Activated T-helper 1 cell treated with Interleukin-2 at 50 U/mL for 16 hours (primary cell): ENCODE results near the gene PNPLA1.

Experiments
- DNase-seq: peaks from one replicate; pipeline ENCODE4 v3.0.0-alpha.2; 2020; ENCODE audit warnings: low read depth

PNPLA1 gene

GRCh38 chr6:36285187-36285671 lies 15.4 kb downstream of the PNPLA1 start:
- DNase-seq, result no peak

GRCh38 chr6:36285797-36286196 lies 15.9 kb downstream of the PNPLA1 start:
- DNase-seq, result no peak

- no peak for DNase-seq
These were observed 17.0 kb downstream of the PNPLA1 start for GRCh38 chr6:36286858-36287257.

- no peak for DNase-seq
These were observed 19.5 kb downstream of the PNPLA1 start for GRCh38 chr6:36289281-36289878.

- no peak for DNase-seq
These were observed 21.1 kb downstream of the PNPLA1 start for GRCh38 chr6:36290668-36291620.

- no peak for DNase-seq
These were observed 22.3 kb downstream of the PNPLA1 start for GRCh38 chr6:36292170-36292569.

GRCh38 chr6:36296240-36296639 lies 26.4 kb downstream of the PNPLA1 start:
- DNase-seq, result no peak

GRCh38 chr6:36297051-36297450 lies 27.2 kb downstream of the PNPLA1 start:
- DNase-seq, result no peak

GRCh38 chr6:36297511-36297910 lies 27.7 kb downstream of the PNPLA1 start:
- no peak for DNase-seq

- no peak for DNase-seq
These were observed 28.2 kb downstream of the PNPLA1 start for GRCh38 chr6:36298027-36298426.

GRCh38 chr6:36301085-36301658 lies 31.3 kb downstream of the PNPLA1 start:
- no peak for DNase-seq

GRCh38 chr6:36301781-36302180 lies 31.9 kb downstream of the PNPLA1 start:
- no peak for DNase-seq

- peak; percentile 76 for DNase-seq
These were observed 32.5 kb downstream of the PNPLA1 start for GRCh38 chr6:36302227-36302976.

GRCh38 chr6:36305885-36306284 lies 36.0 kb downstream of the PNPLA1 start:
- no peak for DNase-seq

- DNase-seq, result no peak
These were observed 36.5 kb downstream of the PNPLA1 start for GRCh38 chr6:36306375-36306774.

GRCh38 chr6:36308514-36308913 lies 38.7 kb downstream of the PNPLA1 start:
- DNase-seq, result no peak

- DNase-seq, result no peak
These were observed 39.3 kb downstream of the PNPLA1 start for GRCh38 chr6:36309203-36309602.

- no peak for DNase-seq
These were observed 40.0 kb downstream of the PNPLA1 start for GRCh38 chr6:36309900-36310299.

- DNase-seq, result no peak
These were observed 43.2 kb downstream of the PNPLA1 start for GRCh38 chr6:36312854-36313648.

GRCh38 chr6:36313649-36313936 lies 43.7 kb downstream of the PNPLA1 start:
- no peak for DNase-seq

GRCh38 chr6:36314221-36315014 lies 44.6 kb downstream of the PNPLA1 start:
- no peak for DNase-seq
